Liver (tissue), 9 donors: ENCODE measurements around the gene THRAP3. TPM values are rescaled to one million over a fixed set of nuclear protein-coding genes. Genes with fewer than 3 reads are reported as not detected.

ENCODE experiments used
- DNase-seq: peaks from one replicate; pipeline ENCODE4 v3.0.0-alpha.2; 2017; ENCODE audit warnings: low spot score
- H3K27ac ChIP-seq, 2 donors: one replicate each; pipeline ENCODE4 v1.7.0; 2013; ENCODE audit warnings: inconsistent platforms in 2 of 2, low read length in 2 of 2, control low read depth in 1 of 2, low read depth in 1 of 2, mild to moderate bottlenecking in 1 of 2
- H3K27me3 ChIP-seq, 4 donors: one replicate each; pipeline versions ENCODE4 v1.6.1 to v1.7.0; 2013; ENCODE audit warnings: low read length in 3 of 4, inconsistent platforms in 1 of 4, mild to moderate bottlenecking in 1 of 4, moderate library complexity in 1 of 4; ENCODE audit not compliant: control insufficient read depth in 4 of 4, insufficient read depth in 4 of 4
- H3K36me3 ChIP-seq, 4 donors: one replicate each; pipeline versions ENCODE4 v1.6.1 to v1.7.0; 2013; ENCODE audit warnings: low read length in 3 of 4, mild to moderate bottlenecking in 3 of 4, low read depth in 1 of 4, moderate library complexity in 1 of 4; ENCODE audit not compliant: control insufficient read depth in 4 of 4, insufficient read depth in 3 of 4
- H3K4me1 ChIP-seq, 4 donors: one replicate each; pipeline versions ENCODE4 v1.6.1 to v1.7.0; 2013; ENCODE audit warnings: low read length in 3 of 4, mild to moderate bottlenecking in 3 of 4, moderate library complexity in 1 of 4; ENCODE audit not compliant: control insufficient read depth in 4 of 4, insufficient read depth in 4 of 4
- H3K4me3 ChIP-seq, 3 donors: one replicate each; pipeline versions ENCODE4 v1.6.1 to v1.7.0; 2013; ENCODE audit warnings: low read length in 3 of 3, control low read depth in 1 of 3, low read depth in 1 of 3, mild to moderate bottlenecking in 1 of 3
- H3K9ac ChIP-seq, 2 donors: one replicate each; pipeline ENCODE4 v1.7.0; 2013; ENCODE audit warnings: low read length in 2 of 2, mild to moderate bottlenecking in 2 of 2, moderate library complexity in 2 of 2, control low read depth in 1 of 2, low read depth in 1 of 2
- H3K9me3 ChIP-seq, 4 donors: one replicate each; pipeline versions ENCODE4 v1.6.1 to v1.7.0; 2013; ENCODE audit warnings: low read length in 3 of 4; ENCODE audit not compliant: control insufficient read depth in 4 of 4
- FOXA1 ChIP-seq: IDR thresholded peaks from 2 replicates; pipeline ENCODE4 v1.6.1; 2016; ENCODE audit warnings: antibody characterized with exemption
- FOXA2 ChIP-seq: IDR thresholded peaks from 2 replicates; pipeline ENCODE4 v1.6.1; 2016; ENCODE audit warnings: antibody characterized with exemption
- JUND ChIP-seq, 2 donors: IDR thresholded peaks; 2 replicates each; pipeline ENCODE4 v1.6.1; 2016; ENCODE audit warnings: antibody characterized with exemption in 2 of 2
- RAD21 ChIP-seq, 2 donors: IDR thresholded peaks; 2 replicates each; pipeline ENCODE4 v1.6.1; 2016; ENCODE audit warnings: antibody characterized with exemption in 2 of 2, mild to moderate bottlenecking in 2 of 2
- RXRA ChIP-seq, 2 donors: IDR thresholded peaks; 2 replicates each; pipeline ENCODE4 v1.6.1; 2017 to 2018; ENCODE audit warnings: antibody characterized with exemption in 2 of 2, mild to moderate bottlenecking in 1 of 2
- YY1 ChIP-seq: IDR thresholded peaks from 2 replicates; pipeline ENCODE4 v1.6.1; 2016; ENCODE audit warnings: antibody characterized with exemption, mild to moderate bottlenecking
- WGBS: extraction: QIAGEN DNeasy Blood & Tissue Kit; methylation state at CpG from one replicate; pipeline ENCODE4 v1.1.7; 2013; 5-methylcytosine and 5-hydroxymethylcytosine counted together
- polyA plus RNA-seq, 2 donors: library from polyadenylated mRNA; stranded (reverse) in 1 of 2; unstranded in 1 of 2; fragments of 200-250 nt in 1 of 2; fragments of >200 nt in 1 of 2; fragmentation: Nextera tagmentation in 1 of 2; extraction: Ambion mirVana in 1 of 2; gene quantifications; one replicate each; pipeline versions ENCODE4 v1.2.1 to v1.2.3, GENCODE V29; 2013 to 2015
- total RNA-seq, 2 donors: library from RNA; depleted of rRNA; stranded (reverse); fragments of >200 nt; gene quantifications; one replicate each; pipeline ENCODE4 v1.2.3, GENCODE V29; 2014
- TF ChIP-seq, protein P1 (sequence below): IDR thresholded peaks from 2 replicates; pipeline ENCODE4 v1.6.1; 2016; ENCODE audit warnings: antibody characterized with exemption, mild to moderate bottlenecking
- TF ChIP-seq, protein P2 (sequence below): IDR thresholded peaks from 2 replicates; pipeline ENCODE4 v1.6.1; 2016; ENCODE audit warnings: antibody characterized with exemption
- TF ChIP-seq, protein P3 (sequence below): IDR thresholded peaks from 2 replicates; pipeline ENCODE4 v1.6.1; 2016; ENCODE audit warnings: antibody characterized with exemption
- donor health status: healthy.
- donor health status: healthy.
- donor health status: healthy.
- donor health status: healthy.
- donor health status: healthy.

THRAP3 gene
- total and polyA plus RNA-seq, 4 donors = 21.3 to 55.1 (median 45.8) TPM

DNA sequence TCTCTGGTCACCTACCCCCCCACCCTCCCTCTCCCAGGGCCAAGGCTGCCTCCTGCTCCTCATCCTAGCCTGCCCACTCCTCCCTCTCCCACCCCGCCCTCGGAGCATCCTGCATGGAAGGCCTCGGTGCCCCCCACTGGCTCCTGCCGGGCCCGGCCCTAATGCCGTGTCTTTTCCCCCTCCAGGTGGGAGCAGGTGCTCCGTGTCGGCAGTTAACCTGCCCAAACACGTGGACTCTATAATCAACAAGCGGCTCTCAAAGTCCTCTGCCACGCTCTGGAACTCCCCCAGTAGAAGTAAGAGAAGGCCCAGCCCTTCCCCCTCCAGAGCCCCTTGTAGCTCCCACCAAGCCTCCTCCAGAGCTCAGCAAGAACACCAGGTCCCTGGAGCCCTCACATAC, 49.5 kb upstream of the THRAP3 start:
- DNase-seq = no peak
- TF ChIP-seq FOXA2 = no peak
- TF ChIP-seq, protein P1, sequence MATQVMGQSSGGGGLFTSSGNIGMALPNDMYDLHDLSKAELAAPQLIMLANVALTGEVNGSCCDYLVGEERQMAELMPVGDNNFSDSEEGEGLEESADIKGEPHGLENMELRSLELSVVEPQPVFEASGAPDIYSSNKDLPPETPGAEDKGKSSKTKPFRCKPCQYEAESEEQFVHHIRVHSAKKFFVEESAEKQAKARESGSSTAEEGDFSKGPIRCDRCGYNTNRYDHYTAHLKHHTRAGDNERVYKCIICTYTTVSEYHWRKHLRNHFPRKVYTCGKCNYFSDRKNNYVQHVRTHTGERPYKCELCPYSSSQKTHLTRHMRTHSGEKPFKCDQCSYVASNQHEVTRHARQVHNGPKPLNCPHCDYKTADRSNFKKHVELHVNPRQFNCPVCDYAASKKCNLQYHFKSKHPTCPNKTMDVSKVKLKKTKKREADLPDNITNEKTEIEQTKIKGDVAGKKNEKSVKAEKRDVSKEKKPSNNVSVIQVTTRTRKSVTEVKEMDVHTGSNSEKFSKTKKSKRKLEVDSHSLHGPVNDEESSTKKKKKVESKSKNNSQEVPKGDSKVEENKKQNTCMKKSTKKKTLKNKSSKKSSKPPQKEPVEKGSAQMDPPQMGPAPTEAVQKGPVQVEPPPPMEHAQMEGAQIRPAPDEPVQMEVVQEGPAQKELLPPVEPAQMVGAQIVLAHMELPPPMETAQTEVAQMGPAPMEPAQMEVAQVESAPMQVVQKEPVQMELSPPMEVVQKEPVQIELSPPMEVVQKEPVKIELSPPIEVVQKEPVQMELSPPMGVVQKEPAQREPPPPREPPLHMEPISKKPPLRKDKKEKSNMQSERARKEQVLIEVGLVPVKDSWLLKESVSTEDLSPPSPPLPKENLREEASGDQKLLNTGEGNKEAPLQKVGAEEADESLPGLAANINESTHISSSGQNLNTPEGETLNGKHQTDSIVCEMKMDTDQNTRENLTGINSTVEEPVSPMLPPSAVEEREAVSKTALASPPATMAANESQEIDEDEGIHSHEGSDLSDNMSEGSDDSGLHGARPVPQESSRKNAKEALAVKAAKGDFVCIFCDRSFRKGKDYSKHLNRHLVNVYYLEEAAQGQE = no peak
- no peak for TF ChIP-seq RXRA (IDR thresholded peaks at IDR 0.05)
- TF ChIP-seq JUND (IDR thresholded peaks at IDR 0.05) = no peak
- TF ChIP-seq, protein P2, sequence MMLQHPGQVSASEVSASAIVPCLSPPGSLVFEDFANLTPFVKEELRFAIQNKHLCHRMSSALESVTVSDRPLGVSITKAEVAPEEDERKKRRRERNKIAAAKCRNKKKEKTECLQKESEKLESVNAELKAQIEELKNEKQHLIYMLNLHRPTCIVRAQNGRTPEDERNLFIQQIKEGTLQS = no peak
- no peak for TF ChIP-seq YY1
- Histone ChIP-seq H3K9me3 (no peaks in the 10 kb centered on the region), H3K27ac (no peak overlapping the region), H3K4me1 (peaks cover 0 to 13% (median 9%) of the 10 kb centered on the region in 4 donors), H3K27me3 (no peaks in the 10 kb centered on the region), H3K36me3 (peaks cover 5 to 25% (median 13%) of the 10 kb centered on the region in 4 donors), H3K9ac (no peak overlapping the region), H3K4me3 (no peak overlapping the region)
- WGBS = 92% methylated on average over 11 of the region's 11 CpGs

DNA sequence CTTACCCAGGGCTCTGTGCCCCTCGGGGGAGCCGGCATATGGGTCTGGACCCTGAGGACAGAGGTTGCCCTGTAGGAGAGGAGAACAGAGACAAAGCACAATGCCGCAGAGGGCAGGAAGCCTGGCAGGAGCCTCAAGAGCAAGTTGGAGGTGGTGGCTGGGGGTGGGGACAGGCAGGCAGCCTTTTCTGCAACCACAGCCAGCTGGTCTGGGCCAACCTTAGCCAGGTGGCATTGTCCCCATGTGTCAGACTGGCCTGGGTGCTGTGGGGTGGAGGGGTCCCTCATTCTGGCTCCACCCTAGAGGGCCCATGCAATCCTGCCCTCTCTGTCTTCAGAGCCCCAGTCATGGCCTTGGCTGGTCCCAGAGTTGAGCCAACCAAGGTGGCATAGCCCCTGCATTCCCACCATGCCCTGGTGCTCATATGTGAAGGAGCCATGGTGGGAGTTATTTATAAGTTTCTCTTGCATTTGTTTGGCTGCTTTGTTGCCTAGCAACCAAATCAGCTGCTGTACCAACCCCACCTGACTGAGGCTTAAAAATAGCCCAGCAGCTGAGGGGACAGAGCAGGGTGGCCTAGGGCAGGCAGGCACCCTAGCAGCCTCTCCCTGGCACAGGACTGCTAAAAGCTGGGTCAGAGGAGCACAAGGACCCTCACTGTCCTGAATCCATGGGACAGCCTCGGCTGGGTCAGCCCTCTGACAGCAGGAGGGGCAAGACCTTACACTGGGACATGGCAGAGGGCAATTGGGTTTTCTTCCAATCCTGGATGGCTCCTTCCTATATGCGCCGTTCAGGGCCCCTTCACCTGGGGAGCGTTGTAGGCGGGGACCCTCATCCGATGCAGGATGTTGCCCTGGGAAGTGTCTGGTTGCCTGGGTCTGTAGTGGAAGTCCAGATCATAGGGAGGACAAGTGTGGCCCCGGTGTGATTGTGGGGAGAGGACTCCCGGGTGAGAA, 48.8 kb upstream of the THRAP3 start:
- DNase-seq = no peak

More for the DNA sequence above, 48.8 kb upstream of the THRAP3 start:
- Histone ChIP-seq H3K27me3 (no peaks in the 10 kb centered on the region), H3K9ac (no peak overlapping the region), H3K4me3 (no peak overlapping the region), H3K27ac (no peak overlapping the region), H3K9me3 (no peaks in the 10 kb centered on the region), H3K4me1 (peaks cover 0 to 18% (median 11%) of the 10 kb centered on the region in 4 donors), H3K36me3 (peaks cover 6 to 30% (median 16%) of the 10 kb centered on the region in 4 donors)
- TF ChIP-seq, protein P1 = no peak
- no peak for TF ChIP-seq FOXA1
- TF ChIP-seq YY1 = no peak
- no peak for TF ChIP-seq RXRA (IDR thresholded peaks at IDR 0.05)
- TF ChIP-seq, protein P3, sequence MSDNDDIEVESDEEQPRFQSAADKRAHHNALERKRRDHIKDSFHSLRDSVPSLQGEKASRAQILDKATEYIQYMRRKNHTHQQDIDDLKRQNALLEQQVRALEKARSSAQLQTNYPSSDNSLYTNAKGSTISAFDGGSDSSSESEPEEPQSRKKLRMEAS = no peak
- no peak for TF ChIP-seq RAD21 (IDR thresholded peaks at IDR 0.05)
- WGBS = 90% methylated on average over 11 of the region's 11 CpGs
